Neural cell (in vitro differentiated cells): Measurements from ENCODE around the gene TUBGCP4. TPM values are rescaled to one million over a fixed set of nuclear protein-coding genes. Genes with fewer than 3 reads are reported as not detected.

ENCODE experiments used
- H2AFZ ChIP-seq: fragments of 200-600, 300-800 bp; sonication (generic), shearing (Covaris generic); 2 replicates; pipeline ENCODE4 v1.6.0; 2014; ENCODE audit warnings: low read depth, mild to moderate bottlenecking, antibody characterized with exemption, low read length, moderate library complexity
- H3F3A ChIP-seq: fragments of 200-600 bp; shearing (Covaris generic); 2 replicates; pipeline ENCODE4 v1.6.1; 2016; ENCODE audit warnings: mild to moderate bottlenecking, moderate library complexity, mixed read lengths, antibody characterized with exemption, low read length; ENCODE audit not compliant: insufficient read depth, poor library complexity, severe bottlenecking
- H3K27ac ChIP-seq: fragments of 200-600, 300-800 bp; sonication (generic), shearing (Covaris generic); 2 replicates; pipeline ENCODE4 v1.5.1; 2014; ENCODE audit warnings: mild to moderate bottlenecking, low read length, moderate library complexity
- H3K27me3 ChIP-seq: fragments of 300-800, 200-600 bp; sonication (generic), shearing (Covaris generic); 2 replicates; pipeline ENCODE4 v1.6.0; 2014; ENCODE audit warnings: mild to moderate bottlenecking, low read depth, low read length, moderate library complexity; ENCODE audit not compliant: insufficient read depth
- H3K36me3 ChIP-seq: fragments of 300-800, 200-600 bp; sonication (generic), shearing (Covaris generic); 2 replicates; pipeline ENCODE4 v1.5.1; 2014; ENCODE audit warnings: mild to moderate bottlenecking, antibody characterized with exemption, low read length, moderate library complexity; ENCODE audit not compliant: insufficient read depth
- H3K4me2 ChIP-seq: fragments of 300-800, 200-600 bp; sonication (generic), shearing (Covaris generic); 2 replicates; pipeline ENCODE4 v1.6.0; 2014; ENCODE audit warnings: mild to moderate bottlenecking, low read length
- H3K4me3 ChIP-seq: fragments of 300-800, 200-600 bp; sonication (generic), shearing (Covaris generic); 2 replicates; pipeline ENCODE4 v1.5.1; 2014; ENCODE audit warnings: mild to moderate bottlenecking, low read length, moderate library complexity
- H3K79me2 ChIP-seq: fragments of 200-600 bp; shearing (Covaris generic); replicated peaks from 2 replicates; pipeline ENCODE4 v1.6.0; 2014; ENCODE audit warnings: mild to moderate bottlenecking, low read length, moderate library complexity; ENCODE audit not compliant: insufficient read depth
- H3K9ac ChIP-seq: fragments of 300-800, 200-600 bp; sonication (generic), shearing (Covaris generic); 2 replicates; pipeline ENCODE4 v1.6.1; 2016; ENCODE audit warnings: mild to moderate bottlenecking, low read length, mixed read lengths
- H3K9me2 ChIP-seq: fragments of 200-600 bp; shearing (Covaris generic); 2 replicates; pipeline ENCODE4 v1.6.1; 2016; ENCODE audit warnings: mild to moderate bottlenecking, low read length, mixed read lengths; ENCODE audit not compliant: insufficient read depth
- H3K9me3 ChIP-seq: fragments of 200-600, 300-800 bp; sonication (generic), shearing (Covaris generic); 2 replicates; pipeline ENCODE4 v1.6.1; 2016; ENCODE audit warnings: mild to moderate bottlenecking, mixed run types, low read length, moderate library complexity, mixed read lengths
- H4K20me1 ChIP-seq: fragments of 200-600 bp; shearing (Covaris generic); 2 replicates; pipeline ENCODE4 v1.6.1; 2016; ENCODE audit warnings: mild to moderate bottlenecking, mixed run types; ENCODE audit not compliant: insufficient read depth
- CTCF ChIP-seq: fragments of 450-650 bp; IDR thresholded peaks from 2 replicates; pipeline ENCODE4 v1.5.1; 2014; ENCODE audit warnings: antibody characterized with exemption, mild to moderate bottlenecking, moderate library complexity; ENCODE audit not compliant: poor library complexity, severe bottlenecking
- EP300 ChIP-seq: fragments of 450-650 bp; conservative IDR thresholded peaks from 2 replicates; pipeline ENCODE4 v1.6.1; 2014; ENCODE audit warnings: antibody characterized with exemption, mild to moderate bottlenecking, moderate library complexity; ENCODE audit not compliant: poor library complexity, severe bottlenecking
- EZH2 ChIP-seq: fragments of 200-600, 300-800 bp; shearing (Covaris generic), sonication (generic); IDR thresholded peaks from 2 replicates; pipeline ENCODE4 v1.6.1; 2014; ENCODE audit warnings: antibody characterized with exemption, low read length, borderline replicate concordance, mild to moderate bottlenecking; ENCODE audit not compliant: insufficient read depth, poor library complexity, severe bottlenecking
- MXI1 ChIP-seq: fragments of 450-650 bp; conservative IDR thresholded peaks from 2 replicates; pipeline ENCODE4 v1.6.1; 2014; ENCODE audit warnings: antibody characterized with exemption, mild to moderate bottlenecking; ENCODE audit not compliant: poor library complexity, severe bottlenecking
- POLR2AphosphoS5 ChIP-seq: IDR thresholded peaks from 2 replicates; pipeline ENCODE4 v1.6.1; 2012
- RAD21 ChIP-seq: fragments of 450-650 bp; conservative IDR thresholded peaks from 2 replicates; pipeline ENCODE4 v1.6.1; 2014; ENCODE audit warnings: antibody characterized with exemption, mild to moderate bottlenecking, moderate library complexity
- REST ChIP-seq: IDR thresholded peaks from 2 replicates; pipeline ENCODE4 v1.6.1; 2012; ENCODE audit warnings: borderline replicate concordance
- SMC3 ChIP-seq: fragments of 450-650 bp; conservative IDR thresholded peaks from 2 replicates; pipeline ENCODE4 v1.6.1; 2014; ENCODE audit warnings: antibody characterized with exemption, mild to moderate bottlenecking, moderate library complexity; ENCODE audit not compliant: poor library complexity
- TAF1 ChIP-seq: IDR thresholded peaks from 2 replicates; pipeline ENCODE4 v1.6.1; 2012; ENCODE audit warnings: low read depth
- polyA plus RNA-seq: library from polyadenylated mRNA; depleted of rRNA; stranded (reverse); fragments of >200 nt; gene quantifications from 2 replicates; pipeline ENCODE4 v1.2.3, GENCODE V29; 2014

TUBGCP4 gene
- polyA plus RNA-seq, 1 donor from 2014 or later, result 4.6 TPM

- Histone ChIP-seq H3K4me3 (no peak overlapping the region), H3K36me3 (peaks cover 8% of the 10 kb centered on the region), H3F3A (no peaks in the 10 kb centered on the region), H3K27ac (no peak overlapping the region), H2AFZ (no peak overlapping the region), H3K9me2 (no peaks in the 10 kb centered on the region), H3K79me2 (peaks cover 5% of the 10 kb centered on the region), H3K27me3 (no peaks in the 10 kb centered on the region), H3K4me2 (no peak overlapping the region), H3K9ac (no peak overlapping the region), H3K9me3 (no peaks in the 10 kb centered on the region), H4K20me1 (no peaks in the 10 kb centered on the region)
- TF ChIP-seq REST, result no peak
- no peak for TF ChIP-seq CTCF
- no peak for TF ChIP-seq POLR2AphosphoS5
- TF ChIP-seq MXI1, result no peak
- no peak for TF ChIP-seq RAD21
- TF ChIP-seq EZH2, result no peak
- no peak for TF ChIP-seq EP300
- no peak for TF ChIP-seq SMC3
- TF ChIP-seq TAF1, result no peak
Measured at GRCh38 chr15:43429687-43430086, 58.8 kb downstream of the TUBGCP4 start.

- H3K9me2 ChIP-seq, result no peaks in the 10 kb centered on the region
- H3K9ac ChIP-seq, result no peak overlapping the region
- no peaks in the 10 kb centered on the region for H3K9me3 ChIP-seq
- no peaks in the 10 kb centered on the region for H4K20me1 ChIP-seq
- no peak overlapping the region for H3K4me3 ChIP-seq
- no peaks in the 10 kb centered on the region for H3F3A ChIP-seq
- no peaks in the 10 kb centered on the region for H3K27me3 ChIP-seq
- no peak overlapping the region for H3K4me2 ChIP-seq
- H2AFZ ChIP-seq, result no peak overlapping the region
- no peaks in the 10 kb centered on the region for H3K79me2 ChIP-seq
- H3K36me3 ChIP-seq, result peaks cover 7% of the 10 kb centered on the region
- TF ChIP-seq REST (no peak), TAF1 (no peak), POLR2AphosphoS5 (no peak), EZH2 (no peak), MXI1 (no peak), EP300 (no peak), RAD21 (no peak), CTCF (no peak), SMC3 (no peak)
- H3K27ac ChIP-seq, result no peak overlapping the region
Measured at GRCh38 chr15:43433165-43433564, 62.3 kb downstream of the TUBGCP4 start.
